Hepatic stellate cell (primary cell): Measurements from ENCODE around the gene C20orf96.
"Not testable (repeated sequence)": the region's sequence is repeated elsewhere in the genome, so short reads cannot be mapped to it uniquely, and the experiment has no call there.

Experiments
- DNase-seq: peaks from one replicate; pipeline ENCODE4 v3.0.0; 2011; ENCODE audit warnings: low spot score

Gene C20orf96

GRCh38 chr20:290084-290831 is at the start of gene C20orf96:
C20orf96 (minus strand) TSS chr20:290750; CDS start chr20:290610, 140 bp downstream.
- DNase-seq, result peak; percentile 92

GRCh38 chr20:336040-336439 is 45.5 kb upstream of the C20orf96 start:
- DNase-seq, result not testable (repeated sequence)

- no peak for DNase-seq
Measured at GRCh38 chr20:334578-334977, 44.0 kb upstream of the C20orf96 start.

- peak; percentile 82 for DNase-seq
Measured at GRCh38 chr20:330233-331149, 39.9 kb upstream of the C20orf96 start.

DNA sequence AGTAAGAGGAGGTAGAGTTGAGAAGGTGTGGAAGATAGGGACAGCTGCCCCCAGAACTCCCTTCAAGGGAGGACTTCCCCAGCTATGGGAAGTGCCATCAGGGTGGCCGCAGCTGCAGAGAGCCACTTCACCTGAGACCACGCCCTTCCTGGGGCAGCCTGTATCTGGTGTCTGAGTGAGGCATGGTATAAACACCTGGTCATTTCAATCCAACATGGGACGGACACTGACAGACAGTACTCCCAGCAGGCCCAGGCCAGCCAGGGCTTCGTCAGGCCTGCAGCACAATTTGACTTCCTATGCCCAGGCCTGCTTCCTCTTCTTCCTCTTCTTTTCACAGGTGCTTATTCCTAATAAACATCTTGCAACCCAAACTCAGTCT is 39.3 kb upstream of the C20orf96 start:
- DNase-seq, result no peak

DNA sequence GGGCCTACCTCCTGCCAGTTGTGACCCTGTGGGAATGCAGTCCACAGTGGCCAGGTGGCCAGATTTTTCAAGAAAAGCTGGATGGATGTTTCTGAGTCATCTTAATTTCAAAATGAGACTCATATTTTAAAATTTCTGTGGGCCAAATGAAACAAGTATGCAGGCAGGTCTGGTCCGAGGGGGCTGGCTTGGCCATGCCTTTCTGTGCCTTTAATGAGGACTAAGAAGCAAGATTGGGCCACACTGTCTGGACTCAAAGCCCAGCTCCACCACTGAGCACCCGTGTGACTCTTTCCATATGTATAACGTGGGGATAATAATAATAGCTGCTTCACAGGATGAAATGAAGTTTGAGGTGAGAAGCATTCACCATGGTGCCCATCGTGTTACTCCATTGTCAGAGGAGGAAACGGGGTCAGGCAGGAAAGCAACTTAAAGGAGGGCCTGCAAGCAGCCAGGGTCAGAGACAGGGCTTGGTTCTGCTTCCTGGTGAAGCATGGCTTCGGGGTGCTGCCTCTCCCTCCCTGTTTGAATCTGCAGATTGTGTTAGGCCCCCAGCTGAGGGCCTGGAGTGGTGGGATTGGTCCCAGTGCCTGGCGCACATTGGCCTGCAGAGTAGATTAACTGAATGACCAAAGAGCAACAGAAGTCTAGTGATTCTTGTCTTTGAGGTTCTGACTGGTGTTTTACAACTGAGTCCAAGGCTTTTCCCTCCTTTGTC is 38.6 kb upstream of the C20orf96 start:
- DNase-seq, result no peak

GRCh38 chr20:328027-328974 is 37.8 kb upstream of the C20orf96 start:
- no peak for DNase-seq

- peak; percentile 91 for DNase-seq
Measured at GRCh38 chr20:327186-328026, 36.9 kb upstream of the C20orf96 start.

- no peak for DNase-seq
Measured at GRCh38 chr20:326645-327185, 36.2 kb upstream of the C20orf96 start.

GRCh38 chr20:325889-326644 is 35.5 kb upstream of the C20orf96 start:
- peak; percentile 63 for DNase-seq

DNA sequence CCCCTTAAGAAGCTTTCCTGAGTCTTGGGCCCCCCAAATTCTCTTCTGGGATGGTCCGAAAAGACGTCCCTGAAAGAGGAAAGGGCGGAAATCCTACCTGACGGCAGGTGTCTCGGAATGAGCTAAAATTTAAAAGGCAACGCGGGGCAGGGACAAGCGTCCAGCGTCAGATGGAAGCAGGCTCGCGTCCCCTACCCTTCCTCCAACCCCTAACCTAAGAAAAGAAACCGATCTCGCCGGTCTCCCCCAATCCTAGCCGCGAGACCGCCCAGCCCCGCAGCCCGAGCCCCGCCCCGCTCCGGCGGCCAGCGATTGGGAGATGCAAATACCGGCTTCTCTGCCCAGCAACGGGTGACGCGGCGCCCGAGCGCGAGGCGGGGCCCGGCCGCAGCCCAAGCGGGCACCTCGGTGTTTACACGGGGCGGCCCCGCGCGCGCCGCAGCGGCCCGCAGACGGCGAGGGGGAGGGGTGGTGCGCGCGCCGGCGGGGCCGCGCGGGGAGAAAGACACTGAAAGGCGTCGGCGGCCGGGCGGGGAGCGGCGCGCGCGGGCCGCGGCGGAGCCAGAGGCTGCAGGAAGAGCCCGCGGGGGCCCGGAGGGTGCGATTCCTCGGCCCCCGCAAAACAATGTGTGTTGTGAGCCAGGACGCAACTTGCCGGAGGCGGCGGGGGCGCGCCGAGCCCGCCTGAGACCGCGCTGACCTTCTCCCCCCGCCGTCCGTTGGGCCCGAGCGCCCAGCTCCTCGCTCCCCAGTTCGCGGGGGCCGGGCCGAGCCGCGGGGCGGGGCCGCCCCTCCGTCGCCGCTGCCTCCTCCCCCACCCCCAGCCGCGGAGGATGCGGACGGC is 34.7 kb upstream of the C20orf96 start, which contains the start of gene SOX12:
SOX12 (plus strand) TSS at position 508 of the 844 bp plus-strand sequence. CDS start 373 bp downstream, outside the sequence.
- peak; percentile 92 for DNase-seq

- peak; percentile 91 for DNase-seq
Measured at GRCh38 chr20:324177-325044, 33.9 kb upstream of the C20orf96 start.

- DNase-seq, result no peak
Measured at GRCh38 chr20:316316-317068, 25.9 kb upstream of the C20orf96 start.

DNA sequence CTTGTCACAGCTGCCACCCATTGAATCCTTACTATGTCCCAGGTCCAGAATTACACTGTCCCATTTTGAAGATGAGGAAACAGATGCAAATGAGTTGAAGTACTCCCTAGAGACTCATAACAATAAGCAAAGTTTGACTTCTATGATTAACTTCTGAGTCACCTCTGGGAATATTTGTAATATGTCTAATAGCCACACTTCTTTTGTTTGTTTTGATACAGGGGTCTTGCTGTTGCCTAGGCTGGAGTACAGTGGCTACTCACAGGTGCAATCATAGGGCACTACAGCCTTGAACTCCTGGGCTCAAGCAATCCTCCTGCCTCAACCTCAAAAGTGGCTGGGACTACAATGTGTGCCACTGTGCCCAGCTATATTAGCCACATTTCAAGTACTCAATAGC is 23.4 kb upstream of the C20orf96 start:
- DNase-seq, result no peak

DNA sequence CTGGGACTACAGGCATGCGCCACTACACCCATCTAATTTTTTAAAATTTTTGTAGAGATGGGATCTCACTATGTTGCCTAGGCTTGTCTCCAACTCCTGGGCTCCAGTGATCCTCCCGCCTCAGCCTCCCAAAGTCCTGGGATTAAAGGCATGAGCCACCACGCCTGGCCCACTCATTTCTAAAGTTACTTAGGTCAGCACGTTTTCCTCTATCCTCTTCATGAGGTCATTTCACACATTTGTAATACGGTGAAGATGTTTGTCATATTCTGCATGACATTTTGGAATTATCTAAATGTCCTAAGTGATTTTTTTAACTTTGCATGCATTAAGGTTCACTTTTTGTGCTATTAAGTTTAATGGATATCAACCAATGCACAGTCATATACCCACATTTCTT is 22.9 kb upstream of the C20orf96 start:
- DNase-seq, result no peak

- DNase-seq, result no peak
Measured at GRCh38 chr20:312866-313265, 22.3 kb upstream of the C20orf96 start.
